HEK293T (cell line): ENCODE results near the gene RAC2.

Experiments
- ARNT ChIP-seq: fragments of 450-650 bp; IDR thresholded peaks from 2 replicates; pipeline ENCODE4 v1.6.1; 2017; ENCODE audit warnings: mild to moderate bottlenecking
- ELF4 ChIP-seq: fragments of 450-650 bp; IDR thresholded peaks from 2 replicates; pipeline ENCODE4 v1.6.1; 2017; ENCODE audit warnings: antibody characterized with exemption
- FOXM1 ChIP-seq: fragments of 450-650 bp; IDR thresholded peaks from 2 replicates; pipeline ENCODE4 v1.6.1; 2017; ENCODE audit warnings: mild to moderate bottlenecking, borderline replicate concordance
- NFRKB ChIP-seq: fragments of 450-650 bp; IDR thresholded peaks from 2 replicates; pipeline ENCODE4 v1.6.1; 2016; ENCODE audit warnings: mild to moderate bottlenecking, moderate library complexity
- SP1 ChIP-seq: fragments of 450-650 bp; IDR thresholded peaks from 2 replicates; pipeline ENCODE4 v1.6.1; 2017

GRCh38 chr22:37267661-37268413 is 23.8 kb upstream of the RAC2 start:
- TF ChIP-seq SP1 (no peak), ELF4 (no peak), NFRKB (no peak), FOXM1 (no peak), ARNT (no peak)
